Neutrophil (primary cell): ENCODE data around the gene SAMD1.

ENCODE experiments used
- H3K27ac ChIP-seq: fragments of 200-600 bp; sonication (generic); 2 replicates; pipeline ENCODE4 v1.5.1; 2016; ENCODE audit warnings: mild to moderate bottlenecking, moderate library complexity
- H3K27me3 ChIP-seq: fragments of 200-600 bp; sonication (generic); 2 replicates; pipeline ENCODE4 v1.6.0; 2016; ENCODE audit warnings: mild to moderate bottlenecking
- H3K36me3 ChIP-seq: fragments of 200-600 bp; sonication (generic); 2 replicates; pipeline ENCODE4 v1.5.1; 2017
- H3K4me1 ChIP-seq, 2 experiments: fragments of 200-600 bp in 1 of 2; sonication (generic) in 1 of 2; 1 replicate in 1 of 2; 2 replicates in 1 of 2; pipeline versions ENCODE4 v1.5.1 to v1.6.1; 2013 to 2016; ENCODE audit warnings: low read depth in 1 of 2, low read length in 1 of 2, mild to moderate bottlenecking in 1 of 2, moderate library complexity in 1 of 2; ENCODE audit not compliant: control insufficient read depth in 1 of 2, insufficient read depth in 1 of 2
- H3K4me3 ChIP-seq, 2 experiments: fragments of 200-600 bp in 1 of 2; sonication (generic) in 1 of 2; 1 replicate in 1 of 2; 2 replicates in 1 of 2; pipeline ENCODE4 v1.5.1; 2013 to 2016; ENCODE audit warnings: low read depth in 1 of 2, low read length in 1 of 2, mild to moderate bottlenecking in 1 of 2, moderate library complexity in 1 of 2
- H3K9me3 ChIP-seq: fragments of 200-600 bp; sonication (generic); 2 replicates; pipeline ENCODE4 v1.5.1; 2016
- CTCF ChIP-seq: fragments of 200-600 bp; sonication (generic); IDR thresholded peaks from 2 replicates; pipeline ENCODE4 v1.5.1; 2016; ENCODE audit warnings: antibody characterized with exemption

SAMD1 gene

GRCh38 chr19:14135355-14135754 is 44.8 kb upstream of the SAMD1 start:
- H3K9me3 ChIP-seq, result no peaks in the 10 kb centered on the region
- peaks cover 64 to 65% of the 10 kb centered on the region in 2 experiments for H3K4me1 ChIP-seq
- H3K27me3 ChIP-seq, result no peaks in the 10 kb centered on the region
- no peak for TF ChIP-seq CTCF
- no peaks in the 10 kb centered on the region for H3K36me3 ChIP-seq
- H3K27ac ChIP-seq, result peak overlapping the region; percentile 92
- H3K4me3 ChIP-seq, result peak overlapping the region; percentile 86 to 98

GRCh38 chr19:14127929-14128509 is 37.5 kb upstream of the SAMD1 start:
- no peak for TF ChIP-seq CTCF
- Histone ChIP-seq H3K9me3 (no peaks in the 10 kb centered on the region), H3K27me3 (no peaks in the 10 kb centered on the region), H3K27ac (peak overlapping the region; percentile 90), H3K36me3 (peaks cover 13% of the 10 kb centered on the region), H3K4me3 (peak overlapping the region; percentile 53 to 54), H3K4me1 (peaks cover 55 to 65% of the 10 kb centered on the region in 2 experiments)

GRCh38 chr19:14127176-14127575 is 36.6 kb upstream of the SAMD1 start:
- no peaks in the 10 kb centered on the region for H3K27me3 ChIP-seq
- peaks cover 17% of the 10 kb centered on the region for H3K36me3 ChIP-seq
- peak overlapping the region; percentile 53 to 54 for H3K4me3 ChIP-seq
- peak overlapping the region; percentile 90 for H3K27ac ChIP-seq
- TF ChIP-seq CTCF, result no peak
- no peaks in the 10 kb centered on the region for H3K9me3 ChIP-seq
- H3K4me1 ChIP-seq, result peaks cover 55 to 63% of the 10 kb centered on the region in 2 experiments

DNA sequence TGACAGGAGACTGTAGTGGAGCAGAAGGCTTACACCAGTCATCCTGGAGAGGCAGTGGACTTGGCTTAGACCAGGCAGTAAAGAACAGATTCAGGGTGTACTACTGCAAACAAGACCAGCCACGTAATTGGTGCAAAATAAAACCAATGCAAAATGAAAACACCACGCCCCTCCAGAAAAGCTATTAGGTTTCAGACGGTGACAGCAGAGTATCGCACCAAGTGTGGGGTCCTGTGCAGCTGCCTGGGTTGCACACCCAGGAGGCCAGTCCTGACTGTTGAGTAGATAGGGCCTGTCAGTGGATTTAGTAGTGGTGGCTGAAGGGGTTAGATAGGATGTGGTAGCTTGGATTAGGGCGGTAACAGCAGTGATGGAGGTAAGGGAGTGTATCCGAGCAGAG is 32.4 kb upstream of the SAMD1 start:
- peaks cover 21% of the 10 kb centered on the region for H3K36me3 ChIP-seq
- no peak for TF ChIP-seq CTCF
- no peaks in the 10 kb centered on the region for H3K27me3 ChIP-seq

GRCh38 chr19:14120497-14120780 is 29.9 kb upstream of the SAMD1 start:
- H3K36me3 ChIP-seq, result peaks cover 20% of the 10 kb centered on the region

More for the DNA sequence above, 32.4 kb upstream of the SAMD1 start:
- peaks cover 41 to 47% of the 10 kb centered on the region in 2 experiments for H3K4me1 ChIP-seq
- no peaks in the 10 kb centered on the region for H3K9me3 ChIP-seq
- no peak overlapping the region for H3K27ac ChIP-seq
- no peak overlapping the region for H3K4me3 ChIP-seq

More at GRCh38 chr19:14120497-14120780, 29.9 kb upstream of the SAMD1 start:
- Histone ChIP-seq H3K27me3 (no peaks in the 10 kb centered on the region), H3K27ac (peak overlapping the region; percentile 97), H3K4me1 (peaks cover 37 to 41% of the 10 kb centered on the region in 2 experiments), H3K4me3 (no peak overlapping the region), H3K9me3 (no peaks in the 10 kb centered on the region)
- TF ChIP-seq CTCF, result no peak
